ENCODE measurements around the gene TUFT1. TPM values are rescaled to one million over a fixed set of nuclear protein-coding genes. Genes with fewer than 3 reads are reported as not detected.
"Not testable (repeated sequence)": the region's sequence is repeated elsewhere in the genome, so short reads cannot be mapped to it uniquely, and the experiment has no call there.

TUFT1 gene
- polyA plus RNA-seq, 3 donors: 10.1 to 11.7 (median 10.1) TPM

GRCh38 chr1:151578941-151579340 lies 38.8 kb downstream of the TUFT1 start:
- DNase-seq (ENCODE audit: low read depth in 3 of 3, low spot score in 2 of 3): no peak

GRCh38 chr1:151579436-151580225 lies 39.5 kb downstream of the TUFT1 start:
- no peak for DNase-seq (ENCODE audit: low read depth in 3 of 3, low spot score in 2 of 3)

DNA sequence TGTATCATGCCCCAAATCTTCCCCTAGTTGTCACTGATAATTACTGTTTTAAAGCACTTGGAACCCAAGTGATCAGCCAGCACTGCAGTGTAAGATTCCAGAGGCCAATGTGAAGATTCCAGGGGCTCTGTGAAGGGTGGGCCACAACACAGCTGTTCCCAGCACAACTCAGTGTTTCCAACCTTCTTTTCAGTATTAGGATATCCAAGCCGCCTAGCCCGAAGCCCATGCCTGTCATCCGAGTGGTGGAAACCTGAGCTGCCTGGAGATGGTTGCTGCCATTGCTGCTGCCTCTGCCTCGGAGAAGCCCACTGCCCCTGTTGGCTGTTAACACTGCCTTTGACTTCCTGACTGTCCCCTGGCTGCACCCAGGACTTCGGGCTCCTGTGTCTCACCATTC lies 41.3 kb downstream of the TUFT1 start:
- no peak for DNase-seq (ENCODE audit: low read depth in 3 of 3, low spot score in 2 of 3)

- DNase-seq (ENCODE audit: low read depth in 3 of 3, low spot score in 2 of 3): no peak
Measured at GRCh38 chr1:151581921-151582320, 41.8 kb downstream of the TUFT1 start.

- no peak for DNase-seq (ENCODE audit: low read depth in 3 of 3, low spot score in 2 of 3)
Measured at GRCh38 chr1:151583796-151584195, 43.7 kb downstream of the TUFT1 start.

DNA sequence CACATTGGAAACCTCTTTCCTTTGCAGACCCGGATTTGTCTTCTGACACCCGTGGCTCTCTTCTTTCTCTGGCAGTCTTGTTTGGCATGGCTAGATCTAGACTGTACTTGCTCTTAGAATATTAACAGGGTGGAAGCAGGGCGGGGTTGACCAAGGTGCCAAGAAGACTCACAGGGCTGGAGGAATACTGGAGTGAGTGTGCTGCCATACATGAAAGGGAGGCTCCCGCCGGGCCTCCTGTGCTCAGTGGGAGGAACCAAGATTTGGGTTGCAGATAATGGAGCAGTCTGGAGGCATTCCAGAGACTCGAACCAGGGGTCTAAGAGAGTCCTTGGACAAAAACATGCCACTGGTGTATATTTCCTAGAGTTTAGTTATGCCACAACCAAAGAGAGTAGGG lies 44.2 kb downstream of the TUFT1 start:
- DNase-seq (ENCODE audit: low read depth in 3 of 3, low spot score in 2 of 3): no peak

DNA sequence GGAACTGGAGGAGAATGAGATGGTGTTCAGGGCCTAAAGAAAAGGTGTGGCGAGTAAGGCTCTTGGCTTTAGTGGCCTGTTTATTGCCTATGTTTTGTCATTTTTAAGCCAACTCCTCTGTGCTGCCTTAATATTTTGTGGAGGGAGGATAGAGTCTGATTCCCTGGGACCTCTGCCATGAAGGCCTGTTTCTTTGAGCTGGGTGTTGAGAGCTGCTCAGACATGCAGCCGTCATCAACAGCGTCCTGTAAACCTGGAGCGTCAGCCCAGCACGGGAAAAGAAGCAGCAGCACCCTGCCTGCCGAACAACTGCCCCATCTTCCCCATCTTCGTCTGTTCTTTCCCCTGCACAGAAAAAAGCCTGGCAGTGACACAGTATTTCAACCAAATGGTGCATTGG lies 44.7 kb downstream of the TUFT1 start:
- no peak for DNase-seq (ENCODE audit: low read depth in 3 of 3, low spot score in 2 of 3)

DNA sequence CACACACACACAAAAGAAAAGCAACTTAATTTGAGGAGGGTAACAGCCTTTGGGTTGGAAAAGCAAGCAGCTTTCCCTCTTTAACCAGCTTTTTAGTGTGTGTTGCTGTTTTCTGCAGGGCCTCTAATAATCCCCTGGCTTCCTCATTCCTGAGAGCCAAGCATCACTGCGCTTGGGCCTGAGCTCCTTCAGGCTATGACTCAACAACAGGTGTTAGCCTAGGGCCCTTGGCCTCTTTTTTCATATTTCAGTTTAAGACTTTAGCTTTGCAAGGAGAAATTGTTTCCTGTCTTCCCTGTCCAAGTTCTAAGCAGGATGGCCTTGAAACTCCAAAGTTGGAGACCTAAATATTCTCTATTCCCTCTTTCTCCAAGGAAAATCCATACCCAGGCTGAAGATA lies 45.5 kb downstream of the TUFT1 start:
- peak in 1 of 3 donors; percentile 21 for DNase-seq (ENCODE audit: low read depth in 3 of 3, low spot score in 2 of 3)

GRCh38 chr1:151590961-151591360 lies 50.9 kb downstream of the TUFT1 start:
- DNase-seq (ENCODE audit: low read depth in 3 of 3, low spot score in 2 of 3): no peak

DNA sequence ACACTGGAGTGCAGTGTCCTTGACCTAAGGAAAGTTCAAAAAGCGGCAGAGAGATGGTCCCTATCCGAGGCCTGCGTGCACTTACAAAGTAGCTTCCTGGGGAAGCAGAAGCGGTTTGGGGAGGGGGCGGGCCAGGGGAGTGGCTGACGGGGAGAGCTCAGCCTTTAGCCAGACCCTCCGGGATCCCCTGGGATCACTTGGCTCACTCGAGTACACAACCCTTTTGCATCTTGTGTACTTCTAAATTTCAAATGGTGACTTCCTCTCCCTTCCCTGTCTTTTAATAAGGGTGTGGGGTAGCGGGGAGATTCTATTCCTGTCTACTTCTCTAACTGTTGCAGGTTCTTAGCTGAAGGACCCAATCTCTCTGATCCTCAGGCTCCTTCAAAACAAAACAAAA lies 53.6 kb downstream of the TUFT1 start:
- DNase-seq (ENCODE audit: low read depth in 3 of 3, low spot score in 2 of 3): no peak

DNA sequence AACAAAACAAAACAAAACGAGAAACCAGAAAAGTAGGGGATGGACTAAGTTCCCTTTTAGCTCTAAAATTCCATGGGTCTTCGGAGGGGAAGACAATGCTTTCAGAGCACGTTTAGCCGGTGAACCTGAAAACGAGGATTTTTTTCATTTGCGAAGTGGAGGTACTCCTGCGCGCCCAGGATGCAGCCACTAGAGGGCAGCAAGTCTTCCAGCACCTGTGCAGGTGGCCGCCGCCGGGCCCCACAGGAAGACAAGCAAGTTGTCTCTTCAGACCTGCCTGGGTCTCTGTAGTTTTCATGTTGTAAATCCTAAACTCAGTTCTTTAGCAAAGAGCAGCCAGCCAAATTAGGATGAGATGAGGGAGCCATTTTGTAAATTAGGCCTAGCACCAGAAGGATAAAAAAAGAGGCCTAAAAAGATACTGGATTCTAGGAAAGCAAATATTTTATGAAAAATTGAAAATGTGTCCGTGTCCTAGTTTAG lies 54.1 kb downstream of the TUFT1 start:
- no peak for DNase-seq (ENCODE audit: low read depth in 3 of 3, low spot score in 2 of 3)

GRCh38 chr1:151596166-151596953 lies 56.3 kb downstream of the TUFT1 start:
- DNase-seq (ENCODE audit: low read depth in 3 of 3, low spot score in 2 of 3): no peak

- DNase-seq (ENCODE audit: low read depth in 3 of 3, low spot score in 2 of 3): not testable (repeated sequence)
Measured at GRCh38 chr1:151602550-151602949, 62.4 kb downstream of the TUFT1 start.

GRCh38 chr1:151604291-151604690 lies 64.2 kb downstream of the TUFT1 start:
- DNase-seq (ENCODE audit: low read depth in 3 of 3, low spot score in 2 of 3): no peak

- no peak for DNase-seq (ENCODE audit: low read depth in 3 of 3, low spot score in 2 of 3)
Measured at GRCh38 chr1:151606384-151606783, 66.3 kb downstream of the TUFT1 start.

- DNase-seq (ENCODE audit: low read depth in 3 of 3, low spot score in 2 of 3): no peak
Measured at GRCh38 chr1:151606857-151607256, 66.7 kb downstream of the TUFT1 start.

- no peak for DNase-seq (ENCODE audit: low read depth in 3 of 3, low spot score in 2 of 3)
Measured at GRCh38 chr1:151610142-151610541, 70.0 kb downstream of the TUFT1 start.

GRCh38 chr1:151611288-151611790 lies 71.2 kb downstream of the TUFT1 start:
- DNase-seq (ENCODE audit: low read depth in 3 of 3, low spot score in 2 of 3): no peak

- DNase-seq (ENCODE audit: low read depth in 3 of 3, low spot score in 2 of 3): peak in 2 of 3 donors; percentile 85 to 89
Measured at GRCh38 chr1:151611832-151612500, 71.9 kb downstream of the TUFT1 start, which contains the start of gene SNX27. TSS of gene SNX27 (plus strand) at chr1:151612050. CDS start at chr1:151612202, 152 bp downstream.

- no peak for DNase-seq (ENCODE audit: low read depth in 3 of 3, low spot score in 2 of 3)
Measured at GRCh38 chr1:151612501-151613281, 72.6 kb downstream of the TUFT1 start.
